ENCODE results near the gene GCNT1.

DNA sequence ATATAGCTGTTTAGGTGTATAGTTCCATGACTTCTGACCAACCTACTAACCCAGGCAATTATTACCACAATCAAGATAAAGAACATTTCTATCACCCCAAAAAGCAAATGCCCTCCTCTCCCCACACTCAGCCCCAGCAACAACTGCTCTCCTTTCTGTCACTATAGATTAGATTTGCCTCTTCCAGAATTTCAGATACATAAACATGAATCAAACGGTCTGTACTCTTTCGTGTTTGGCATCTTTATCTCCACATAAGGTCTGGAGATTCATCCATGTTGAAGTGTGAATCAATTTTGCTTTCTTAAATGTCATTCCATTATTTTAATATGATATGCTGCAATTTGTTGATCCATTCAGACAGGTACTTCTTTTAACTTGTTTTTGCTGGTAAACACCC lies 10.5 kb upstream of the GCNT1 start:
- TF ChIP-seq, protein P1, sequence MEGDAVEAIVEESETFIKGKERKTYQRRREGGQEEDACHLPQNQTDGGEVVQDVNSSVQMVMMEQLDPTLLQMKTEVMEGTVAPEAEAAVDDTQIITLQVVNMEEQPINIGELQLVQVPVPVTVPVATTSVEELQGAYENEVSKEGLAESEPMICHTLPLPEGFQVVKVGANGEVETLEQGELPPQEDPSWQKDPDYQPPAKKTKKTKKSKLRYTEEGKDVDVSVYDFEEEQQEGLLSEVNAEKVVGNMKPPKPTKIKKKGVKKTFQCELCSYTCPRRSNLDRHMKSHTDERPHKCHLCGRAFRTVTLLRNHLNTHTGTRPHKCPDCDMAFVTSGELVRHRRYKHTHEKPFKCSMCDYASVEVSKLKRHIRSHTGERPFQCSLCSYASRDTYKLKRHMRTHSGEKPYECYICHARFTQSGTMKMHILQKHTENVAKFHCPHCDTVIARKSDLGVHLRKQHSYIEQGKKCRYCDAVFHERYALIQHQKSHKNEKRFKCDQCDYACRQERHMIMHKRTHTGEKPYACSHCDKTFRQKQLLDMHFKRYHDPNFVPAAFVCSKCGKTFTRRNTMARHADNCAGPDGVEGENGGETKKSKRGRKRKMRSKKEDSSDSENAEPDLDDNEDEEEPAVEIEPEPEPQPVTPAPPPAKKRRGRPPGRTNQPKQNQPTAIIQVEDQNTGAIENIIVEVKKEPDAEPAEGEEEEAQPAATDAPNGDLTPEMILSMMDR (conservative IDR thresholded peaks at IDR 0.05; ENCODE audit: low read depth, low read length): no peak
- TF ChIP-seq EZH2 (IDR thresholded peaks at IDR 0.05; ENCODE audit: low read length, unreplicated experiment): no peak

Measured in PC-3 (cell line).